Ascending aorta (tissue), 2 donors: ENCODE results near the gene PNMA5. TPM values are rescaled to one million over a fixed set of nuclear protein-coding genes. Genes with fewer than 3 reads are reported as not detected.
"Not testable (repeated sequence)": the region's sequence is repeated elsewhere in the genome, so short reads cannot be mapped to it uniquely, and the experiment has no call there.

Experiments
- DNase-seq, 2 donors: peaks; one replicate each; pipeline ENCODE4 v3.0.0-alpha.2; 2019; ENCODE audit warnings: low spot score in 2 of 2
- H3K27ac ChIP-seq, 2 donors: fragments of 200-600 bp; sonication (generic); one replicate each; pipeline ENCODE4 v1.5.1; 2016 to 2017; ENCODE audit warnings: mild to moderate bottlenecking in 1 of 2
- H3K27me3 ChIP-seq: fragments of 200-600 bp; sonication (generic); one replicate; pipeline ENCODE4 v1.5.1; 2017
- H3K36me3 ChIP-seq, 2 donors: fragments of 200-600 bp; sonication (generic); one replicate each; pipeline ENCODE4 v1.5.1; 2016
- H3K4me1 ChIP-seq, 2 donors: fragments of 200-600 bp; sonication (generic); one replicate each; pipeline ENCODE4 v1.5.1; 2016 to 2017; ENCODE audit warnings: mild to moderate bottlenecking in 1 of 2
- H3K4me3 ChIP-seq, 2 donors: fragments of 200-600 bp; sonication (generic); one replicate each; pipeline ENCODE4 v1.5.1; 2016 to 2017; ENCODE audit warnings: mild to moderate bottlenecking in 1 of 2
- H3K9me3 ChIP-seq, 2 donors: fragments of 200-600 bp; sonication (generic); one replicate each; pipeline ENCODE4 v1.5.1; 2016
- CTCF ChIP-seq, 3 experiments: fragments of 200-600 bp in 2 of 3; fragments of 450-650 bp in 1 of 3; sonication (generic) in 2 of 3; IDR thresholded peaks; one replicate each; pipeline ENCODE4 v1.5.1; 2016 to 2019; ENCODE audit warnings: antibody characterized with exemption in 3 of 3, mild to moderate bottlenecking in 1 of 3, moderate library complexity in 1 of 3
- intact Hi-C: fragments of 100-400 bp; cut with DNase I; formaldehyde crosslinking; loops from one replicate; pipeline ENCODE4 v1.15.1; 2023
- total RNA-seq: library from RNA; depleted of rRNA; stranded (reverse); fragments of >200 nt; gene quantifications from one replicate; pipeline ENCODE4 v1.1.0, GENCODE V29; 2016

The PNMA5 gene
- total RNA-seq, 1 donor from 2014 or later, result not detected

- intact Hi-C loops, result no loop called here
- Histone ChIP-seq H3K4me3 (no peak overlapping the region), H3K27ac (no peak overlapping the region), H3K27me3 (no peaks in the 10 kb centered on the region), H3K36me3 (no peaks in the 10 kb centered on the region), H3K4me1 (no peaks in the 10 kb centered on the region), H3K9me3 (no peaks in the 10 kb centered on the region)
- DNase-seq, result no peak
- TF ChIP-seq CTCF (IDR thresholded peaks at IDR 0.05), result no peak
These were observed 2.8 kb downstream of the PNMA5 start for GRCh38 chrX:152991123-152991522.

- Histone ChIP-seq H3K4me3 (no peak overlapping the region), H3K27ac (no peak overlapping the region), H3K36me3 (no peaks in the 10 kb centered on the region), H3K4me1 (no peaks in the 10 kb centered on the region), H3K27me3 (no peaks in the 10 kb centered on the region), H3K9me3 (no peaks in the 10 kb centered on the region)
- intact Hi-C loops, result no loop called here
- DNase-seq, result no peak
- TF ChIP-seq CTCF (IDR thresholded peaks at IDR 0.05), result no peak
These were observed 4.6 kb downstream of the PNMA5 start for GRCh38 chrX:152989292-152989658.

- no peak for DNase-seq
- no peaks in the 10 kb centered on the region for H3K4me1 ChIP-seq
- no peaks in the 10 kb centered on the region for H3K27me3 ChIP-seq
- H3K36me3 ChIP-seq, result no peaks in the 10 kb centered on the region
- no peak for TF ChIP-seq CTCF (IDR thresholded peaks at IDR 0.05)
- H3K27ac ChIP-seq, result no peak overlapping the region
- H3K4me3 ChIP-seq, result no peak overlapping the region
- H3K9me3 ChIP-seq, result no peaks in the 10 kb centered on the region
- intact Hi-C loops, result no loop called here
These were observed 5.2 kb downstream of the PNMA5 start for GRCh38 chrX:152988536-152989291.

GRCh38 chrX:152987801-152988200 is 6.1 kb downstream of the PNMA5 start:
- Histone ChIP-seq H3K27me3 (no peaks in the 10 kb centered on the region), H3K4me1 (no peaks in the 10 kb centered on the region), H3K36me3 (no peaks in the 10 kb centered on the region), H3K4me3 (no peak overlapping the region), H3K27ac (no peak overlapping the region), H3K9me3 (no peaks in the 10 kb centered on the region)
- TF ChIP-seq CTCF (IDR thresholded peaks at IDR 0.05), result no peak
- no peak for DNase-seq
- intact Hi-C loops, result no loop called here

- not testable (repeated sequence) for H3K4me1 ChIP-seq, H3K27me3 ChIP-seq
These were observed 6.8 kb downstream of the PNMA5 start for GRCh38 chrX:152987156-152987555.

GRCh38 chrX:152985383-152985782 is 8.5 kb downstream of the PNMA5 start:
- H3K27ac ChIP-seq, H3K27me3 ChIP-seq, intact Hi-C loops, DNase-seq, H3K36me3 ChIP-seq, H3K4me1 ChIP-seq, H3K9me3 ChIP-seq, H3K4me3 ChIP-seq: not testable (repeated sequence)

More at GRCh38 chrX:152987156-152987555, 6.8 kb downstream of the PNMA5 start:
- H3K9me3 ChIP-seq, intact Hi-C loops, DNase-seq, H3K27ac ChIP-seq, H3K36me3 ChIP-seq, H3K4me3 ChIP-seq: not testable (repeated sequence)

- no peak overlapping the region for H3K27ac ChIP-seq
- no peak for DNase-seq
- intact Hi-C loops, result no loop called here
- H3K9me3 ChIP-seq, result no peaks in the 10 kb centered on the region
- peaks cover 0 to 6% of the 10 kb centered on the region in 2 donors for H3K36me3 ChIP-seq
- H3K27me3 ChIP-seq, result no peaks in the 10 kb centered on the region
- TF ChIP-seq CTCF (IDR thresholded peaks at IDR 0.05), result no peak
- no peaks in the 10 kb centered on the region for H3K4me1 ChIP-seq
- H3K4me3 ChIP-seq, result no peak overlapping the region
These were observed 25.7 kb downstream of the PNMA5 start for GRCh38 chrX:152968193-152968592.
